ENCODE measurements around the gene MRPL53.

- TF ChIP-seq, protein P1, sequence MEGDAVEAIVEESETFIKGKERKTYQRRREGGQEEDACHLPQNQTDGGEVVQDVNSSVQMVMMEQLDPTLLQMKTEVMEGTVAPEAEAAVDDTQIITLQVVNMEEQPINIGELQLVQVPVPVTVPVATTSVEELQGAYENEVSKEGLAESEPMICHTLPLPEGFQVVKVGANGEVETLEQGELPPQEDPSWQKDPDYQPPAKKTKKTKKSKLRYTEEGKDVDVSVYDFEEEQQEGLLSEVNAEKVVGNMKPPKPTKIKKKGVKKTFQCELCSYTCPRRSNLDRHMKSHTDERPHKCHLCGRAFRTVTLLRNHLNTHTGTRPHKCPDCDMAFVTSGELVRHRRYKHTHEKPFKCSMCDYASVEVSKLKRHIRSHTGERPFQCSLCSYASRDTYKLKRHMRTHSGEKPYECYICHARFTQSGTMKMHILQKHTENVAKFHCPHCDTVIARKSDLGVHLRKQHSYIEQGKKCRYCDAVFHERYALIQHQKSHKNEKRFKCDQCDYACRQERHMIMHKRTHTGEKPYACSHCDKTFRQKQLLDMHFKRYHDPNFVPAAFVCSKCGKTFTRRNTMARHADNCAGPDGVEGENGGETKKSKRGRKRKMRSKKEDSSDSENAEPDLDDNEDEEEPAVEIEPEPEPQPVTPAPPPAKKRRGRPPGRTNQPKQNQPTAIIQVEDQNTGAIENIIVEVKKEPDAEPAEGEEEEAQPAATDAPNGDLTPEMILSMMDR (IDR thresholded peaks at IDR 0.05), result no peak
- TF ChIP-seq POLR2A (IDR thresholded peaks at IDR 0.05; ENCODE audit: low read depth), result no peak
Measured at GRCh38 chr2:74511104-74511989, 38.9 kb upstream of the MRPL53 start.

All from esophagus muscularis mucosa (tissue), 3 donors.